ENCODE results near the gene ZNF678.

Gene ZNF678

DNA sequence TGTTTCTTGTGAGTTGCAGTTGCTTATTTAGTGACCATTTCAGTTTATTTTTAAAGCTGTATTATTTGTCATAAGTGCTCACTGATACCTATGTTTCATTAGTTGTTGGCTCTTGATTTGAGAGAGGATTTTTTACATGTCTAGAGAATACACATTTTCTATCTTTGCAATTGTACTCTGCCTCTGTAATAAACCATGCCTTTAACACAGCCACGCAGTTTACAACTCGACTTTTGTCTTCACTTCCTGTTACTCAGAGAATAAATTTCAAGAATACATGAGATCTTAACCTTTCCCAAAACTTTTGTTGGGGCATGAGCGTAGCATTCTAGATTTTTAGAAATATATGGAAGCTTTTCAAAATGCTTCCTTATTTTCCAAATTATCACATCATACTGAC, 14.9 kb upstream of the ZNF678 start:
- TF ChIP-seq TAF1 (IDR thresholded peaks at IDR 0.05; ENCODE audit: borderline replicate concordance, insufficient read depth, low read length) (no peak), POLR2AphosphoS5 (IDR thresholded peaks at IDR 0.05; ENCODE audit: low read depth, low read length) (no peak), SIN3A (IDR thresholded peaks at IDR 0.05; ENCODE audit: borderline replicate concordance, insufficient read depth, low read length) (no peak), FOXP2 (optimal IDR thresholded peaks at IDR 0.05; ENCODE audit: borderline replicate concordance, extremely low read depth, extremely low read length, insufficient read depth) (no peak)
- TF ChIP-seq, protein P1, sequence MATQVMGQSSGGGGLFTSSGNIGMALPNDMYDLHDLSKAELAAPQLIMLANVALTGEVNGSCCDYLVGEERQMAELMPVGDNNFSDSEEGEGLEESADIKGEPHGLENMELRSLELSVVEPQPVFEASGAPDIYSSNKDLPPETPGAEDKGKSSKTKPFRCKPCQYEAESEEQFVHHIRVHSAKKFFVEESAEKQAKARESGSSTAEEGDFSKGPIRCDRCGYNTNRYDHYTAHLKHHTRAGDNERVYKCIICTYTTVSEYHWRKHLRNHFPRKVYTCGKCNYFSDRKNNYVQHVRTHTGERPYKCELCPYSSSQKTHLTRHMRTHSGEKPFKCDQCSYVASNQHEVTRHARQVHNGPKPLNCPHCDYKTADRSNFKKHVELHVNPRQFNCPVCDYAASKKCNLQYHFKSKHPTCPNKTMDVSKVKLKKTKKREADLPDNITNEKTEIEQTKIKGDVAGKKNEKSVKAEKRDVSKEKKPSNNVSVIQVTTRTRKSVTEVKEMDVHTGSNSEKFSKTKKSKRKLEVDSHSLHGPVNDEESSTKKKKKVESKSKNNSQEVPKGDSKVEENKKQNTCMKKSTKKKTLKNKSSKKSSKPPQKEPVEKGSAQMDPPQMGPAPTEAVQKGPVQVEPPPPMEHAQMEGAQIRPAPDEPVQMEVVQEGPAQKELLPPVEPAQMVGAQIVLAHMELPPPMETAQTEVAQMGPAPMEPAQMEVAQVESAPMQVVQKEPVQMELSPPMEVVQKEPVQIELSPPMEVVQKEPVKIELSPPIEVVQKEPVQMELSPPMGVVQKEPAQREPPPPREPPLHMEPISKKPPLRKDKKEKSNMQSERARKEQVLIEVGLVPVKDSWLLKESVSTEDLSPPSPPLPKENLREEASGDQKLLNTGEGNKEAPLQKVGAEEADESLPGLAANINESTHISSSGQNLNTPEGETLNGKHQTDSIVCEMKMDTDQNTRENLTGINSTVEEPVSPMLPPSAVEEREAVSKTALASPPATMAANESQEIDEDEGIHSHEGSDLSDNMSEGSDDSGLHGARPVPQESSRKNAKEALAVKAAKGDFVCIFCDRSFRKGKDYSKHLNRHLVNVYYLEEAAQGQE (IDR thresholded peaks at IDR 0.05; ENCODE audit: insufficient read depth in 1 of 2, low read depth in 2 of 2, low read length in 2 of 2) = no peak

DNA sequence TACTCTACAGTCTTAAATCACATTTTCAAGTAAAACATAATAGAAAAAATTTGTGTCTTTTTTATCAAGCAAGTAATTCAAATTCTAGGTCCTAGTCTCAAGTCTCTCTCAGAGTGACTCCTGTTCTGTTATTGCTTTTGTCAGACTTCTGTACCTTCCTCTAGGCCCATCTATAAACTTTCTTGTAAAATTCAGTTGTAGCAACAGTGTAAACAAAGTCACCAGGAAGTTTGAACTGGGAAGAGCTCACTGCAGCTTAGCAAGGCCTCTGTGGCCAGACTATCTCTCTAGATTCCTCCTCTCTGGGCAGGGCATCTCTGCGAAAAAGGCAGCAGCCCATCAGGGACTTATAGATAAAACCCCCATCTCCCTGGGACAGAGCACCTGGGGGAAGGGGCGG, 13.5 kb upstream of the ZNF678 start:
- TF ChIP-seq FOXP2 (optimal IDR thresholded peaks at IDR 0.05; ENCODE audit: borderline replicate concordance, extremely low read depth, extremely low read length, insufficient read depth) (no peak), POLR2AphosphoS5 (IDR thresholded peaks at IDR 0.05; ENCODE audit: low read depth, low read length) (no peak), SIN3A (IDR thresholded peaks at IDR 0.05; ENCODE audit: borderline replicate concordance, insufficient read depth, low read length) (no peak), TAF1 (IDR thresholded peaks at IDR 0.05; ENCODE audit: borderline replicate concordance, insufficient read depth, low read length) (no peak)
- TF ChIP-seq, protein P1 (IDR thresholded peaks at IDR 0.05; ENCODE audit: insufficient read depth in 1 of 2, low read depth in 2 of 2, low read length in 2 of 2) = no peak

DNA sequence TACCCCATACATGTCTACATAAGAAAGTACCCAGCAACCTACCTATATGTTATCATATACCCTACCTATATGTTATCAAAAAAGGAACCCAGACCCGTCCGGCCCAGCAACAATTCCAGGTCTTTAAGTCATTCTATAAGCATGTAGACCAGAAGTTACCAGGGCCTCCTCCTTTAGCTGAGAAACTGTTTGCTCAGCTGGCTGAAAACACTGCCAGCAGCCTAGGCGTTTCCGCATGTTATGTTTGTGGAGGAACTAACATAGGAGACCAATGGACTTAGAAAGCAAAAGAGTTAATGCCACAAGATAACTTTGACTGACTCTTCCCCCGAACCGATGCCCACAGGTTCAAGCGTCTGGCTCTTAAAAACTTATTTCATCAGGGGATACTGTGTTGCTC, 7.1 kb upstream of the ZNF678 start:
- TF ChIP-seq, protein P1 (IDR thresholded peaks at IDR 0.05; ENCODE audit: insufficient read depth in 1 of 2, low read depth in 2 of 2, low read length in 2 of 2) = no peak
- TF ChIP-seq SIN3A (IDR thresholded peaks at IDR 0.05; ENCODE audit: borderline replicate concordance, insufficient read depth, low read length) (no peak), FOXP2 (optimal IDR thresholded peaks at IDR 0.05; ENCODE audit: borderline replicate concordance, extremely low read depth, extremely low read length, insufficient read depth) (no peak), TAF1 (IDR thresholded peaks at IDR 0.05; ENCODE audit: borderline replicate concordance, insufficient read depth, low read length) (no peak), POLR2AphosphoS5 (IDR thresholded peaks at IDR 0.05; ENCODE audit: low read depth, low read length) (no peak)

DNA sequence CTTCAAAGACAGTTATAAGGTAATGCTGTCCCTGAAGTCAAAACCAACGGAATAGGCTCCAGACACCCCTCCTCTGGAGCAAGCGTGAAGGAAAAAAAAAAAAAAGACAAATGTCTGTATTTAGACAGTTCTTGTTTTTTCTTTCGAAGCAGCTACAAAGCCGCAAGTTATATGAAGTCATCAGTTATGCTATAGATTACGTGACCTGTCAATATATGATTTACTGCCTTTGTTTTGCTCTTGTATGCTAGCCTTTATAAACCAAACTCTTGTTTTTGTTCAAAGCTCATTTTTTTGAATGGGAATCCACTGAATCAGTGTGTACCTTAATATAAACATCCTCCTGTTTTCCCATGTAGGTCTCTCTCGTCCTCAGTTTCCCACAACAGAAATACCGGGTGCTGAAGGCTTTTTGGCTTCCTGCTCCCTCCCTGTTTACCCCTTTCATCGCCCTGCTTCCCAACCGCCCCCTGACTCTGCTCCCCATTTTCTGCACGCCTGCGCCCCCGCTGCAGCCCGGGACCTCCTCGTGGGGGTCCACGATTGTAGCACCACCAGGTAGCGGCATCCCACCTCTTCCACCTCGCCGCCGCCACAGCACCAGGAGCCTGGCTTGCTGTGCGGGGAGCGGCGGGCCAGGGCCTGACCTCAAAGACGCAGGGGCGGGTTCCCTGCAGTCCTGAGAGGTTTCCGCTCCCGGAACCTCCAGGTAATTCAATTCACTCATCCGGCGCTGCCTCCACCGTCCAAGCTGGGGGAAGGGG, 5.2 kb upstream of the ZNF678 start:
- TF ChIP-seq SIN3A (IDR thresholded peaks at IDR 0.05; ENCODE audit: borderline replicate concordance, insufficient read depth, low read length) (no peak), FOXP2 (optimal IDR thresholded peaks at IDR 0.05; ENCODE audit: borderline replicate concordance, extremely low read depth, extremely low read length, insufficient read depth) (no peak), POLR2AphosphoS5 (IDR thresholded peaks at IDR 0.05; ENCODE audit: low read depth, low read length) (no peak)
- TF ChIP-seq, protein P1 (IDR thresholded peaks at IDR 0.05; ENCODE audit: insufficient read depth in 1 of 2, low read depth in 2 of 2, low read length in 2 of 2) = no peak

All from PFSK-1 (cell line).